ENCODE data around the gene FSD1L.

DNA sequence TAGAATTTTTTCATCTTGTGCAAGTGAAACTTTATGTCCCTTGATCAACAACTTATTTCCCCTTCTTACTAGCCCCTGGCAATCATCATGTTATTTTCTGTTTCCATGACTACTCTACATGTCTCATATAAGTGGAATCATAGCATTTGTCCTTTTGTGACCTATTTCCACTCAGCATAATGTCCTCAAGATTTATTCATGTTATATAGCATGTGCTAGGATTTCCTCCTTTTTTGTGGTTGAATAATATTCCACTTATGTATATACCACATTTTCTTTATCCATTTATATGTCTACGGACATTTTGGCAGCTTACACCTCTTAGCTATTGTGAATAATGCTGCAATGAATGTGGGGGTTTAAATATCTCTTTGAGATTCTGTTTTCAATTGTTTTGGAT lies 21.0 kb downstream of the FSD1L start:
- TF ChIP-seq, protein P1, sequence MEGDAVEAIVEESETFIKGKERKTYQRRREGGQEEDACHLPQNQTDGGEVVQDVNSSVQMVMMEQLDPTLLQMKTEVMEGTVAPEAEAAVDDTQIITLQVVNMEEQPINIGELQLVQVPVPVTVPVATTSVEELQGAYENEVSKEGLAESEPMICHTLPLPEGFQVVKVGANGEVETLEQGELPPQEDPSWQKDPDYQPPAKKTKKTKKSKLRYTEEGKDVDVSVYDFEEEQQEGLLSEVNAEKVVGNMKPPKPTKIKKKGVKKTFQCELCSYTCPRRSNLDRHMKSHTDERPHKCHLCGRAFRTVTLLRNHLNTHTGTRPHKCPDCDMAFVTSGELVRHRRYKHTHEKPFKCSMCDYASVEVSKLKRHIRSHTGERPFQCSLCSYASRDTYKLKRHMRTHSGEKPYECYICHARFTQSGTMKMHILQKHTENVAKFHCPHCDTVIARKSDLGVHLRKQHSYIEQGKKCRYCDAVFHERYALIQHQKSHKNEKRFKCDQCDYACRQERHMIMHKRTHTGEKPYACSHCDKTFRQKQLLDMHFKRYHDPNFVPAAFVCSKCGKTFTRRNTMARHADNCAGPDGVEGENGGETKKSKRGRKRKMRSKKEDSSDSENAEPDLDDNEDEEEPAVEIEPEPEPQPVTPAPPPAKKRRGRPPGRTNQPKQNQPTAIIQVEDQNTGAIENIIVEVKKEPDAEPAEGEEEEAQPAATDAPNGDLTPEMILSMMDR (IDR thresholded peaks at IDR 0.05) = no peak
- no peak for TF ChIP-seq POLR2A (IDR thresholded peaks at IDR 0.05)

All from esophagus squamous epithelium (tissue), 4 donors.